Skin epidermis (tissue), 12 donors: ENCODE results near the gene AKAIN1.

Source experiments
- H3K27ac ChIP-seq, 21 experiments: fragments of 200-600 bp; sonication (generic) in 11 of 21; one replicate each; pipeline ENCODE4 v1.5.0; 2020; ENCODE audit warnings: mild to moderate bottlenecking in 3 of 21, inconsistent platforms in 2 of 21, moderate library complexity in 2 of 21
- H3K4me3 ChIP-seq, 7 experiments: fragments of 200-600 bp; sonication (generic) in 2 of 7; one replicate each; pipeline ENCODE4 v1.5.0; 2020; ENCODE audit warnings: inconsistent platforms in 2 of 7, mild to moderate bottlenecking in 2 of 7, moderate library complexity in 1 of 7

The AKAIN1 gene

GRCh38 chr18:5104246-5104645 lies 92.8 kb downstream of the AKAIN1 start:
- H3K4me3 ChIP-seq: no peak overlapping the region
- no peak overlapping the region for H3K27ac ChIP-seq

GRCh38 chr18:5103693-5104092 lies 93.4 kb downstream of the AKAIN1 start:
- Histone ChIP-seq H3K27ac (no peak overlapping the region), H3K4me3 (no peak overlapping the region)

- Histone ChIP-seq H3K27ac (no peak overlapping the region), H3K4me3 (no peak overlapping the region)
Observed at GRCh38 chr18:5103286-5103685, 93.8 kb downstream of the AKAIN1 start.

DNA sequence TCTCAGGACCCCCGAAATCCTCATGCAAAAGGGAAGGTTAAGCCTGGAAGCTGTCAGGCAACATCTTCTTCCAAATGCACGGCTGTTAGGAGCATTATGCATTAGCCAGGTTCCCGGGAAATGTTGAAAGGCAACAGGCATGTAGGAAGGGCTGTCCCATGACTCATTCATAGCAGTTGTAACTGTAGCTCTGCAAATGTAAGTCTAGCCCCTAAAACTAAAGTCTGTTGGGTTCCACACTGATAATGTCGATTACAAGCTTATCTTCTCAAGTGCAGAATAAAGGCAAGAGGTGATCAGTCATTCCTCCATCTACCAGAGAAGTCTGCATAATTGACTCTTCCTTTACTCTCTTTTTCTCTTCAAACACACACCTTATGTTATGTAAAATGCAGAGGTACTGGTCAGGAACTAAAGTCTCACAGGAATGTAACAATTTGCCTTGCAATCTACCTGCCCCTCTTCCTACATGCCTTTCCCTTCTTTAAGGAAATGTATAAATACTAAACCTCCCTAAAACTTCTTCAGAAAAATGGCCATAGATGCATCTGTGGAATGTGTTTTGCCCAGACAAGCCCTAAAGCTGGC lies 99.8 kb downstream of the AKAIN1 start:
- Histone ChIP-seq H3K27ac (no peak overlapping the region), H3K4me3 (no peak overlapping the region)

DNA sequence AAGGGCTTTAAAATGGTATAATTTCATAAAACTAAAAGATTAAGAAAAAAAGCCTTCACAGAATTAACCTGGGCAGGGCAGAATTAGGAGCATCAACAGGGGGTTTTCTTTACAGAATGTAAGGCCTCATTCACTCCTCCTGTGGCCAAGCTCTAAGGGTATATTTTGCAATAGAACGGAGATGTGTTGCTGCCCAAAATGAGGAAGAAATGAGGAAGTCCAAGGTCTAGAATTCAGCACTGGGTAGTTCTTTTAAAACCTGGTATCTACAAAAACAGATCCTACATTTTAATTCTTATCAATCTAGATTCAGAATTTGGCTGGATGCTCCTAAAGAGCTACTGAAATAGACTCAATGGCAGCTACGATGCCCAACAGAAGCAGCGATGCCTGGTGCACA lies 101.8 kb downstream of the AKAIN1 start:
- Histone ChIP-seq H3K27ac (no peak overlapping the region), H3K4me3 (no peak overlapping the region)

DNA sequence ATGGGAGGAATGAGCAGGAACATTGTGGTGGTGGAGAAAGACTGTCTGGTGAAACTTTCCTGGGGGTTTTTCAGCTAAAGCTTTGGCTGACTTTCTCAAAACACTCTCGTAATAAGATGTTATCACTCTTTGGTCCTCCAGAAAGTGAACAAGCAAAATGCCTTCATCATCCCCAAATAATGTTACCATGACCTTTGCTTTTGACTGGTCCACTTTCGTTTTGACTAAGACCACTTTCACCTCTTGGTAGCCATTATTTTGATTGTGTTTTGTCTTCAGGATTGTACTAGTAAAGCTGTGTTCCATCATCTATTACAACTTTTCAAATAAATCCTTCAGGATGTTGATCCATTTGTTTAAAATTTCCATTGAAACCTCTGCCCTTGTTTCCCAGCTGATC lies 103.2 kb downstream of the AKAIN1 start:
- Histone ChIP-seq H3K4me3 (no peak overlapping the region), H3K27ac (no peak overlapping the region)
